WERI-Rb-1 (cell line): Measurements from ENCODE around the gene RTP3.

Experiments
- DNase-seq: peaks from one replicate; pipeline ENCODE4 v3.0.0-alpha.2; 2020
- H3K27ac ChIP-seq: fragments of 250-450 bp; sonication (Bioruptor Pico); 2 replicates; pipeline ENCODE4 v1.5.1; 2020; ENCODE audit warnings: mild to moderate bottlenecking, moderate library complexity
- H3K27me3 ChIP-seq: fragments of 250-450 bp; sonication (Bioruptor Pico); 2 replicates; pipeline ENCODE4 v1.5.1; 2021; ENCODE audit warnings: mild to moderate bottlenecking, low read depth, moderate library complexity; ENCODE audit not compliant: insufficient read depth, severe bottlenecking
- H3K36me3 ChIP-seq: fragments of 250-450 bp; sonication (Bioruptor Pico); 2 replicates; pipeline ENCODE4 v1.5.1; 2020; ENCODE audit warnings: mild to moderate bottlenecking, moderate library complexity
- H3K4me3 ChIP-seq: 2 replicates; pipeline ENCODE4 v1.5.1; 2011; ENCODE audit warnings: low read depth, mild to moderate bottlenecking, control low read depth, low read length
- H3K9me3 ChIP-seq: fragments of 250-450 bp; sonication (Bioruptor Pico); 2 replicates; pipeline ENCODE4 v1.5.1; 2021; ENCODE audit warnings: mild to moderate bottlenecking, moderate library complexity; ENCODE audit not compliant: severe bottlenecking
- TF ChIP-seq, protein P1 (sequence below): IDR thresholded peaks from 2 replicates; pipeline ENCODE4 v1.5.1; 2011; ENCODE audit warnings: low read depth, mild to moderate bottlenecking, control low read depth, inconsistent platforms, low read length

The RTP3 gene

DNA sequence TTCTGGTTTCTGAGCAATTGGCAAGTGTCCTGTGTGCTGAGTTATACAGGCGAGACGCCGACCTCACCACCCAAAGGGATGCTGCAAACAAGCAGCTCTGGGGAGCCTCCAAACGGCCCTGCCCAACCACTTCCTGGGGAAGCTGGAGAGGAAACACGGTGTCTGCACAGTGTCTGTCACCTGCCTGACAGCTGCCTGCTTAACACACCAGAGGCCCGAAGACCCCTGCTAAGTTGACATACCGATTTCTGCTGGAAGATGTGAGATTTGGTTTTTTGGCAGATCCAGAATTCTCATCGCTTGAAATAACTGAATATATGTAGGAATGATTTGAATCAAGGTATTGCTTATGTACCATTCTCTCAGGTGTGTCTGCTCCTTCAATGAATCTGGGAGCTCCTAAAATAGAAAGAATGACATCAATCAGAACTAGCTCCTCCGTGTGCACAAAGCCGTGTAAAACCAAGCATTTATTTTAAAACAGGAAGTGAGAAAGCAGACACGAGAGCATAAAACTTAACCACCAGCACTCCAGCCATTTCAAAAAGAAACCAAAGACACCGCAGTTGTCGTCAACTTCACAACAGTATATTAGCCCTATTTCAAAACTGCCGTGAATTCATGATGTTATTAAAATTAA lies 41.1 kb downstream of the RTP3 start:
- H3K9me3 ChIP-seq: no peaks in the 10 kb centered on the region
- TF ChIP-seq, protein P1, sequence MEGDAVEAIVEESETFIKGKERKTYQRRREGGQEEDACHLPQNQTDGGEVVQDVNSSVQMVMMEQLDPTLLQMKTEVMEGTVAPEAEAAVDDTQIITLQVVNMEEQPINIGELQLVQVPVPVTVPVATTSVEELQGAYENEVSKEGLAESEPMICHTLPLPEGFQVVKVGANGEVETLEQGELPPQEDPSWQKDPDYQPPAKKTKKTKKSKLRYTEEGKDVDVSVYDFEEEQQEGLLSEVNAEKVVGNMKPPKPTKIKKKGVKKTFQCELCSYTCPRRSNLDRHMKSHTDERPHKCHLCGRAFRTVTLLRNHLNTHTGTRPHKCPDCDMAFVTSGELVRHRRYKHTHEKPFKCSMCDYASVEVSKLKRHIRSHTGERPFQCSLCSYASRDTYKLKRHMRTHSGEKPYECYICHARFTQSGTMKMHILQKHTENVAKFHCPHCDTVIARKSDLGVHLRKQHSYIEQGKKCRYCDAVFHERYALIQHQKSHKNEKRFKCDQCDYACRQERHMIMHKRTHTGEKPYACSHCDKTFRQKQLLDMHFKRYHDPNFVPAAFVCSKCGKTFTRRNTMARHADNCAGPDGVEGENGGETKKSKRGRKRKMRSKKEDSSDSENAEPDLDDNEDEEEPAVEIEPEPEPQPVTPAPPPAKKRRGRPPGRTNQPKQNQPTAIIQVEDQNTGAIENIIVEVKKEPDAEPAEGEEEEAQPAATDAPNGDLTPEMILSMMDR: no peak
- no peak for DNase-seq

DNA sequence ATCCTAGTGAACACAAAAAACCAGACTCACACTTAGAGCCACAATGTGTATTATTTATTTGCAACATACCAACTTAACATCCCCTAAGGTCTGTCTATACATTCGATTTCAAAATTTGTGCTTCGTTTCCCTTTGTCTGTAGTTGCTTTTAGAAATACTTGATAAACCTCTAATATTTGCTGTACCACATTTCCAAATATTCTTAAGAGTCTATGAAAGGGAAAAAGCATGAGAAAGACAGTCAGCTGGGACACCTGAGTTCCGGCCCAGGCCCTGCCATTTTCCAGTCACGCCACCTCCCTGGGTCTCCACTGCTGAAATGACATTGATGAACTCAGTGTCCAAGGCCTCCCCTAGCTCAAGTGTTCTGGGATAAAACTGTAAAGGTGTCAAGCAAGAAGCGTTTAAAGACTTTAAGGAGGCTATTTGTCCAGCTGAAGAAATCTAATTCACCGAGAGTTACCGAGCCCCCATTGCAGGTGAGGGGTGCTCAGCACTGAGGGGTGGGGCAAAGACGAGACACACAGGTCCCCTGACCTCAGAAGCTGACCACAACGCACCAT lies 41.7 kb downstream of the RTP3 start:
- no peak overlapping the region for H3K27ac ChIP-seq

More for the DNA sequence above, 41.1 kb downstream of the RTP3 start:
- H3K27me3 ChIP-seq: no peaks in the 10 kb centered on the region
- no peaks in the 10 kb centered on the region for H3K36me3 ChIP-seq
- no peak overlapping the region for H3K27ac ChIP-seq
- no peak overlapping the region for H3K4me3 ChIP-seq

GRCh38 chr3:46540550-46540949 lies 42.8 kb downstream of the RTP3 start:
- no peak for DNase-seq
- no peak overlapping the region for H3K4me3 ChIP-seq
- no peaks in the 10 kb centered on the region for H3K9me3 ChIP-seq
- no peaks in the 10 kb centered on the region for H3K27me3 ChIP-seq
- H3K36me3 ChIP-seq: no peaks in the 10 kb centered on the region
- TF ChIP-seq, protein P1: no peak
- H3K27ac ChIP-seq: no peak overlapping the region

More for the DNA sequence above, 41.7 kb downstream of the RTP3 start:
- TF ChIP-seq, protein P1: no peak
- Histone ChIP-seq H3K36me3 (no peaks in the 10 kb centered on the region), H3K4me3 (no peak overlapping the region), H3K27me3 (no peaks in the 10 kb centered on the region), H3K9me3 (no peaks in the 10 kb centered on the region)
- no peak for DNase-seq

GRCh38 chr3:46541835-46542234 lies 44.1 kb downstream of the RTP3 start:
- DNase-seq: no peak
- no peaks in the 10 kb centered on the region for H3K27me3 ChIP-seq
- no peaks in the 10 kb centered on the region for H3K9me3 ChIP-seq
- no peaks in the 10 kb centered on the region for H3K36me3 ChIP-seq
- TF ChIP-seq, protein P1: no peak
- no peak overlapping the region for H3K27ac ChIP-seq
- H3K4me3 ChIP-seq: no peak overlapping the region

GRCh38 chr3:46542344-46542743 lies 44.6 kb downstream of the RTP3 start:
- Histone ChIP-seq H3K27me3 (no peaks in the 10 kb centered on the region), H3K9me3 (no peaks in the 10 kb centered on the region), H3K27ac (no peak overlapping the region), H3K36me3 (no peaks in the 10 kb centered on the region), H3K4me3 (no peak overlapping the region)
- no peak for DNase-seq
- TF ChIP-seq, protein P1: no peak

GRCh38 chr3:46542801-46543201 lies 45.0 kb downstream of the RTP3 start:
- TF ChIP-seq, protein P1: no peak
- Histone ChIP-seq H3K4me3 (no peak overlapping the region), H3K27me3 (no peaks in the 10 kb centered on the region), H3K9me3 (no peaks in the 10 kb centered on the region), H3K36me3 (no peaks in the 10 kb centered on the region), H3K27ac (0 out of 2 replicates have a peak overlapping the region, but pooled peaks have one; percentile 10)
- peak; percentile 46 for DNase-seq
